HG02885 (cell line): Measurements from ENCODE around the gene DRC7.
"Not testable (repeated sequence)": the region's sequence is repeated elsewhere in the genome, so short reads cannot be mapped to it uniquely, and the experiment has no call there.

Experiments
- ATAC-seq: cut with Tn5 transposase; IDR thresholded peaks from one replicate; pipeline ENCODE4 v1.9.1; 2021; ENCODE audit warnings: mild to moderate bottlenecking; ENCODE audit not compliant: unreplicated experiment, poor library complexity

Gene DRC7

DNA sequence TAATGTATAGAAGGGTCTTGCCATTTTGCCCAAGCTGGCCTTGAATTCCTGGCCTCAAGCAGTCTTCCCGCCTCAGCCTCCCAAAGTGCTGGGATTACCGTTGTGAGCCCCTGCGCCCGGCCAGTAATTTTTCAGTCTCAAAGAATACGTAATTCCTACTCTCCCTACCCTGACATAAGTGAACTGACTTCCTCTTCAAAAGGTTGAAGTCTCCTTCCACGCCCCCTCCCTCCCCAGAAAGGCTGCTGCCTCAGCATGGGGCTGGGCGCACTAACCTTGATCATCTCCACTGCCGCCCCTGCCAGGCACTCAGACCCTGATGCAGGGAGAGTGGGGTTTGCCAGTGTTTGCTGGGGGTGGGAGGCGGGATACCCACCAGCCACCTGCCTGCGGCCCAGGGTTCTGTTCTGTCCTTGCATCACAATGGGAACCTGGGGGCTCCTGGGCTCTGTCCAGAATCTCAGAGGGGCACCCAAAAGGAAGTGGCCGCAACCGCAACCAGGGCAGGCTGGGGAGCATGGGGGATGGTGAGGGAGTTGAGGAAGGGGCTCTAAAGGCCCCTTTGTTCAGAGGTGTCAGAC is 80.2 kb downstream of the DRC7 start:
- ATAC-seq = no peak

- no peak for ATAC-seq
Measured at GRCh38 chr16:57775661-57776469, 81.3 kb downstream of the DRC7 start.

- ATAC-seq = no peak
Measured at GRCh38 chr16:57778658-57779057, 84.1 kb downstream of the DRC7 start.

GRCh38 chr16:57779836-57780235 is 85.2 kb downstream of the DRC7 start:
- not testable (repeated sequence) for ATAC-seq

- no peak for ATAC-seq
Measured at GRCh38 chr16:57781349-57781740, 86.7 kb downstream of the DRC7 start.
